Fibroblast of lung (primary cell): ENCODE results near the gene TNS3. TPM values are rescaled to one million over a fixed set of nuclear protein-coding genes. Genes with fewer than 3 reads are reported as not detected.

Experiments
- DNase-seq, 2 donors: peaks; one replicate each; pipeline versions ENCODE4 v3.0.0 to v3.0.0-alpha.2; 2010; ENCODE audit warnings: low read depth in 2 of 2
- H2AFZ ChIP-seq: 2 replicates; pipeline ENCODE4 v1.5.1; 2012; ENCODE audit warnings: low read length, control low read depth, inconsistent platforms
- H3K27ac ChIP-seq: 2 replicates; pipeline ENCODE4 v1.5.1; 2011; ENCODE audit warnings: low read length, control low read depth; ENCODE audit not compliant: insufficient read depth
- H3K27me3 ChIP-seq: 2 replicates; pipeline ENCODE4 v1.5.1; 2011; ENCODE audit warnings: mild to moderate bottlenecking, low read length; ENCODE audit not compliant: control insufficient read depth, insufficient read depth
- H3K36me3 ChIP-seq: 2 replicates; pipeline ENCODE4 v1.5.1; 2011; ENCODE audit warnings: low read length; ENCODE audit not compliant: control insufficient read depth, insufficient read depth
- H3K4me1 ChIP-seq: 2 replicates; pipeline ENCODE4 v1.5.1; 2011; ENCODE audit warnings: low read length; ENCODE audit not compliant: control insufficient read depth, insufficient read depth; ENCODE audit errors: extremely low read depth
- H3K4me2 ChIP-seq: 2 replicates; pipeline ENCODE4 v1.5.1; 2011; ENCODE audit warnings: low read length, control low read depth; ENCODE audit not compliant: insufficient read depth; ENCODE audit errors: extremely low read depth
- H3K4me3 ChIP-seq, 4 experiments: fragments of 200-600 bp in 1 of 4; sonication (generic) in 1 of 4; replicated peaks in 1 of 4; 2 replicates each; pipeline ENCODE4 v1.5.1; 2011 to 2016; ENCODE audit warnings: low read length in 4 of 4, low read depth in 3 of 4, mild to moderate bottlenecking in 3 of 4, control low read depth in 2 of 4, inconsistent platforms in 1 of 4, mixed read lengths in 1 of 4; ENCODE audit not compliant: insufficient read depth in 1 of 4; ENCODE audit errors: control extremely low read depth in 1 of 4
- H3K79me2 ChIP-seq: 2 replicates; pipeline ENCODE4 v1.5.1; 2012; ENCODE audit warnings: mild to moderate bottlenecking, low read length, inconsistent platforms; ENCODE audit not compliant: control insufficient read depth, insufficient read depth
- H3K9ac ChIP-seq: 2 replicates; pipeline ENCODE4 v1.5.1; 2011; ENCODE audit warnings: mild to moderate bottlenecking, low read length, control low read depth; ENCODE audit not compliant: insufficient read depth
- H3K9me3 ChIP-seq: 2 replicates; pipeline ENCODE4 v1.5.1; 2012; ENCODE audit warnings: low read depth, low read length; ENCODE audit not compliant: control insufficient read depth, insufficient read depth
- H4K20me1 ChIP-seq: 2 replicates; pipeline ENCODE4 v1.5.1; 2011; ENCODE audit warnings: low read length; ENCODE audit not compliant: control insufficient read depth, insufficient read depth; ENCODE audit errors: extremely low read depth
- EZH2 ChIP-seq: IDR thresholded peaks from 2 replicates; pipeline ENCODE4 v1.5.1; 2012; ENCODE audit warnings: low read length, control low read depth, mild to moderate bottlenecking; ENCODE audit errors: missing control alignments
- polyA plus RNA-seq, 2 donors: library from polyadenylated mRNA; depleted of rRNA in 1 of 2; stranded (reverse) in 1 of 2; unstranded in 1 of 2; fragments of >200 nt; gene quantifications; 2 replicates each; pipeline ENCODE4 v1.2.1, GENCODE V29; 2011 to 2012; ENCODE audit warnings: missing spikeins in 1 of 2
- total RNA-seq: library from RNA; depleted of rRNA; stranded (reverse); fragments of >200 nt; gene quantifications from 2 replicates; pipeline ENCODE4 v1.2.1, GENCODE V29; 2014
- TF ChIP-seq, protein P1 (sequence below), 2 donors: IDR thresholded peaks in 1 of 2; conservative IDR thresholded peaks in 1 of 2; 1 replicate in 1 of 2; 2 replicates in 1 of 2; pipeline ENCODE4 v1.5.1; 2011 to 2012; ENCODE audit warnings: low read length in 2 of 2, control low read depth in 1 of 2, inconsistent platforms in 1 of 2, low read depth in 1 of 2, mild to moderate bottlenecking in 1 of 2

Gene TNS3
- total and polyA plus RNA-seq, 2 donors (not counting 1 experiment from before 2014, with no cell fraction given) = 74.4 to 88.8 TPM

DNA sequence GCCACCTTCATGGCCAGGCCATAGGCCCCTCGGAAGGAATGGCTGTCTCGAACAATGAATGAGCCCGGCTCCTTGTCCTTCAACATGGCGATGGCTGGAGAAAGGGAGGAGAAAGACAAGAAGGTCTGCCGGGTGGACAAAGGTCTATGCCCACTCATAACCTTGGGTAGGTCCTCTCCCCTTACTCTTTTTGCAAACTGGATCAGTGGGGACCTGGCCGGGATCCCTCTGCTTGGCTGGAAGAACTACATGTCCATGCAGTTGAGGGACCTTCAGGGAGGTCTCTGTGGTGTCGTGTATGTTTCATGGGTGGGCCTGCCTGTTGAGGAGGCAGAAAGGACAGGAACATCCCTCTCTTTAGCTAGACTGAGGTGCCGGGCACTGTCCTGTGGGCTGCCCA lies 284.8 kb downstream of the TNS3 start:
- H3K9ac ChIP-seq = no peak overlapping the region
- H3K27ac ChIP-seq = no peak overlapping the region
- H2AFZ ChIP-seq = no peak overlapping the region
- TF ChIP-seq, protein P1, sequence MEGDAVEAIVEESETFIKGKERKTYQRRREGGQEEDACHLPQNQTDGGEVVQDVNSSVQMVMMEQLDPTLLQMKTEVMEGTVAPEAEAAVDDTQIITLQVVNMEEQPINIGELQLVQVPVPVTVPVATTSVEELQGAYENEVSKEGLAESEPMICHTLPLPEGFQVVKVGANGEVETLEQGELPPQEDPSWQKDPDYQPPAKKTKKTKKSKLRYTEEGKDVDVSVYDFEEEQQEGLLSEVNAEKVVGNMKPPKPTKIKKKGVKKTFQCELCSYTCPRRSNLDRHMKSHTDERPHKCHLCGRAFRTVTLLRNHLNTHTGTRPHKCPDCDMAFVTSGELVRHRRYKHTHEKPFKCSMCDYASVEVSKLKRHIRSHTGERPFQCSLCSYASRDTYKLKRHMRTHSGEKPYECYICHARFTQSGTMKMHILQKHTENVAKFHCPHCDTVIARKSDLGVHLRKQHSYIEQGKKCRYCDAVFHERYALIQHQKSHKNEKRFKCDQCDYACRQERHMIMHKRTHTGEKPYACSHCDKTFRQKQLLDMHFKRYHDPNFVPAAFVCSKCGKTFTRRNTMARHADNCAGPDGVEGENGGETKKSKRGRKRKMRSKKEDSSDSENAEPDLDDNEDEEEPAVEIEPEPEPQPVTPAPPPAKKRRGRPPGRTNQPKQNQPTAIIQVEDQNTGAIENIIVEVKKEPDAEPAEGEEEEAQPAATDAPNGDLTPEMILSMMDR (conservative IDR thresholded peaks at IDR 0.05 in 1 of 2, IDR thresholded peaks at IDR 0.05 in 1 of 2; ENCODE audit: low read depth in 1 of 2, low read length in 2 of 2) = no peak
- no peak for TF ChIP-seq EZH2
- no peak overlapping the region for H3K4me3 ChIP-seq
- no peaks in the 10 kb centered on the region for H3K9me3 ChIP-seq
- H3K79me2 ChIP-seq = no peaks in the 10 kb centered on the region
- no peaks in the 10 kb centered on the region for H4K20me1 ChIP-seq
- peaks cover 13% of the 10 kb centered on the region for H3K4me1 ChIP-seq
- H3K36me3 ChIP-seq = peaks cover 15% of the 10 kb centered on the region
- no peak overlapping the region for H3K4me2 ChIP-seq
- H3K27me3 ChIP-seq = no peaks in the 10 kb centered on the region
- no peak for DNase-seq

DNA sequence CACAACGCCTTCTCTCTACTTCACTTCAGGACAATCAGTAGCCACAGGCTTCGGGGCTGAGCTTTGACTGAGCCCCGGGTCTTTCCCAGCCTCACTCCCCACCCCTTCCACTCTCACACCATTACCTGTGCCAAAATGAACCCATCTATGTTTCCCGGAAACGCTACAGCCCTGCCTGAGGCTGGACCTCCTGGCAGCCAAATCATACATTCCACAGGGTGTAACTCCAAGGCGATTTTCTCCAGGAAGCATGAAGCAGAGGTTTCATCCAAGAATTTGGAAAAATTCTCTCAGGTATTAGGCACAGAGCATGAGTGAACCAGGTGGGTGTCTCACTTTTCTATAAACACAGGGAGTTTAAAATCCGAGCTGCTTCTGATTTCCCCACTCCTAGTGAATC lies 286.3 kb downstream of the TNS3 start:
- no peak overlapping the region for H3K4me3 ChIP-seq
- TF ChIP-seq, protein P1 (conservative IDR thresholded peaks at IDR 0.05 in 1 of 2, IDR thresholded peaks at IDR 0.05 in 1 of 2; ENCODE audit: low read depth in 1 of 2, low read length in 2 of 2) = no peak
- TF ChIP-seq EZH2 = no peak
- no peak overlapping the region for H3K27ac ChIP-seq
- peaks cover 13% of the 10 kb centered on the region for H3K36me3 ChIP-seq
- no peak overlapping the region for H3K9ac ChIP-seq
- no peaks in the 10 kb centered on the region for H3K27me3 ChIP-seq
- no peak overlapping the region for H2AFZ ChIP-seq
- H3K9me3 ChIP-seq = no peaks in the 10 kb centered on the region
- H4K20me1 ChIP-seq = no peaks in the 10 kb centered on the region
- no peak for DNase-seq
- H3K4me2 ChIP-seq = no peak overlapping the region
- H3K79me2 ChIP-seq = no peaks in the 10 kb centered on the region
- H3K4me1 ChIP-seq = peaks cover 22% of the 10 kb centered on the region

DNA sequence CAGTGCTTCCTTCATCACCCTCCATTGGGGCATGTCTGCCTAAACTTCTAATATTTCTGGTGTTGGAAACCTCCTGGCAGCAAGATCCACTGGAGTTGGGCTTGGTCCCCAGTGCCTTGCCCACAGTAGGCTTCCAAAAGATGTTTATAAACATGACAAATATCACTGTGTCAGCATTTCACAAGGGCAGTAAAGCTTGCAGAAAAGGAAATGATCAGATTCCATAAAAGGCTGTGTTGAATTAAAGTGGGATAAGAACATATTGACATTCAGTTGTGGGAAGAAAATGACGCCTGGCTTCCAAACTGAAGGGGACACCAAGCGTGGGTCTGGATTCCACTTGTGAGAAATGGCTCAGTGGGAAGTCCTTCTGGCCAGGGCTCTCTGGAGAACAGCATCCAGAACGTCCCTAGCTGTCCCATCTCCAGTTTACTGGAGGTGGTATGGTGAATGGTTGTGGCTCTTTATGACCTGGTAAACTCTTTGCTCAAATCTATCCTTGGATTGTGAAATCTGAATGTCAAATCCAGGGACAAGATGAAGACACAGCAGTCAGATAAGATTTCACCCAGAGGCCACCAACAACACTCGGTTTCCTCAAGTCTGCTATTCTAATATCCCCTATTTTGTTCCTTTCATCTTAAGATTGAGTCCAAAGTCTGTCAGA lies 287.2 kb downstream of the TNS3 start:
- Histone ChIP-seq H3K27me3 (no peaks in the 10 kb centered on the region), H3K4me3 (no peak overlapping the region), H3K4me1 (peaks cover 22% of the 10 kb centered on the region), H3K79me2 (no peaks in the 10 kb centered on the region), H3K4me2 (no peak overlapping the region), H4K20me1 (no peaks in the 10 kb centered on the region), H2AFZ (no peak overlapping the region), H3K36me3 (peaks cover 13% of the 10 kb centered on the region), H3K27ac (no peak overlapping the region), H3K9me3 (no peaks in the 10 kb centered on the region), H3K9ac (no peak overlapping the region)
- no peak for DNase-seq
- TF ChIP-seq EZH2 = no peak
- TF ChIP-seq, protein P1 (conservative IDR thresholded peaks at IDR 0.05 in 1 of 2, IDR thresholded peaks at IDR 0.05 in 1 of 2; ENCODE audit: low read depth in 1 of 2, low read length in 2 of 2) = no peak
